Trophoblast cell (in vitro differentiated cells and primary cell): Measurements from ENCODE around the gene AMOTL1.

Experiments
- DNase-seq, 2 donors: peaks; one replicate each; pipeline ENCODE4 v3.0.0-alpha.2; 2016
- H2AFZ ChIP-seq: 2 replicates; pipeline ENCODE4 v1.6.1; 2013; ENCODE audit warnings: low read length, moderate library complexity, mild to moderate bottlenecking; ENCODE audit not compliant: insufficient read depth, poor library complexity
- H2AK5ac ChIP-seq: 2 replicates; pipeline ENCODE4 v1.6.1; 2013; ENCODE audit warnings: mild to moderate bottlenecking, low read length
- H2BK120ac ChIP-seq: 2 replicates; pipeline ENCODE4 v1.6.1; 2013; ENCODE audit warnings: low read length, mild to moderate bottlenecking, moderate library complexity; ENCODE audit not compliant: insufficient read depth, poor library complexity
- H2BK12ac ChIP-seq: 2 replicates; pipeline ENCODE4 v1.6.1; 2013; ENCODE audit warnings: mild to moderate bottlenecking, low read length, moderate library complexity
- H2BK5ac ChIP-seq: 2 replicates; pipeline ENCODE4 v1.6.1; 2013; ENCODE audit warnings: low read length, low read depth, moderate library complexity, mild to moderate bottlenecking; ENCODE audit not compliant: poor library complexity
- H3K14ac ChIP-seq: 2 replicates; pipeline ENCODE4 v1.6.1; 2013; ENCODE audit warnings: mild to moderate bottlenecking, low read length
- H3K18ac ChIP-seq: 2 replicates; pipeline ENCODE4 v1.6.1; 2013; ENCODE audit warnings: mild to moderate bottlenecking, low read length
- H3K23ac ChIP-seq: 2 replicates; pipeline ENCODE4 v1.6.1; 2013; ENCODE audit warnings: low read length
- H3K27ac ChIP-seq: 2 replicates; pipeline ENCODE4 v1.5.1; 2013; ENCODE audit warnings: low read depth, mild to moderate bottlenecking, inconsistent platforms, low read length, moderate library complexity
- H3K27me3 ChIP-seq: 2 replicates; pipeline ENCODE4 v1.6.1; 2013; ENCODE audit warnings: inconsistent platforms, mild to moderate bottlenecking, low read length, moderate library complexity; ENCODE audit not compliant: insufficient read depth
- H3K36me3 ChIP-seq, 2 experiments: 1 replicate in 1 of 2; 2 replicates in 1 of 2; pipeline ENCODE4 v1.6.1; 2013; ENCODE audit warnings: low read length in 2 of 2, mild to moderate bottlenecking in 2 of 2, moderate library complexity in 1 of 2; ENCODE audit not compliant: insufficient read depth in 2 of 2, control insufficient read depth in 1 of 2
- H3K4ac ChIP-seq: 2 replicates; pipeline ENCODE4 v1.6.1; 2013; ENCODE audit warnings: low read depth, mild to moderate bottlenecking, low read length, moderate library complexity
- H3K4me1 ChIP-seq, 2 experiments: 1 replicate in 1 of 2; 2 replicates in 1 of 2; pipeline ENCODE4 v1.6.1; 2013; ENCODE audit warnings: low read length in 2 of 2, mild to moderate bottlenecking in 2 of 2, moderate library complexity in 1 of 2; ENCODE audit not compliant: insufficient read depth in 2 of 2, control insufficient read depth in 1 of 2
- H3K4me2 ChIP-seq: 2 replicates; pipeline ENCODE4 v1.6.1; 2013; ENCODE audit warnings: inconsistent platforms, mild to moderate bottlenecking, low read length, moderate library complexity
- H3K4me3 ChIP-seq: 2 replicates; pipeline ENCODE4 v1.5.1; 2013; ENCODE audit warnings: mild to moderate bottlenecking, low read depth, low read length, inconsistent platforms
- H3K79me1 ChIP-seq: one replicate; pipeline ENCODE4 v1.6.1; 2013; ENCODE audit warnings: low read length
- H3K79me2 ChIP-seq: 2 replicates; pipeline ENCODE4 v1.6.1; 2013; ENCODE audit warnings: low read length, mild to moderate bottlenecking; ENCODE audit not compliant: control insufficient read depth, insufficient read depth, poor library complexity
- H3K9ac ChIP-seq: 2 replicates; pipeline ENCODE4 v1.6.1; 2013; ENCODE audit warnings: mild to moderate bottlenecking, low read length
- H3K9me3 ChIP-seq: 2 replicates; pipeline ENCODE4 v1.6.1; 2013; ENCODE audit warnings: low read depth, mild to moderate bottlenecking, control low read depth, inconsistent platforms, low read length; ENCODE audit not compliant: insufficient read depth
- H4K12ac ChIP-seq: 2 replicates; pipeline ENCODE4 v1.6.1; 2013; ENCODE audit warnings: low read depth, mild to moderate bottlenecking, low read length, moderate library complexity
- H4K8ac ChIP-seq: 2 replicates; pipeline ENCODE4 v1.6.1; 2013; ENCODE audit warnings: low read depth, mild to moderate bottlenecking, low read length, moderate library complexity
- H4K91ac ChIP-seq: one replicate; pipeline ENCODE4 v1.6.1; 2013; ENCODE audit warnings: low read depth, mild to moderate bottlenecking, low read length, moderate library complexity
- WGBS: extraction: QIAGEN DNeasy Blood & Tissue Kit; methylation state at CpG from one replicate; pipeline ENCODE4 v1.1.7; 2013; ENCODE audit warnings: missing lambda C conversion rate; ENCODE audit not compliant: insufficient read length, insufficient coverage; ENCODE audit errors: extremely low coverage; 5-methylcytosine and 5-hydroxymethylcytosine counted together

Gene AMOTL1

DNA sequence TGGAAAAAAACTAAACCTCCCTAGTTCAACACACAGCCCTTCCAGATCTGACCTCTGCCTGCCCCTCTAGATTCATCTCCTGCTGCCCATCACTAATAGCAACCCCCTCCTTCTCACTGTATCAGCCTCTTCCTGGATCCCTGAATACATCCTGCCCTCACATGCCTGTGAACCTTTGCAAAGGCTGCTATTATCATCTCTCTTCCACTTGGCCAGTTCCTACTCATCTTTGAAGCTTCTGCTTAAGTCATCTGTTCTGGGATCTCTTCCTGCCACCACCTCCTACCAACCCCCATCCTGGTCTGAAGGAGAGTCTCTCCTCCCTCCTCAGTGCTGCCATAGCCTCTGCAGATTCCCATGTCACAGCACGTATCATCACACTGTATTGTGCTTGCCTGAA, 38.0 kb upstream of the AMOTL1 start:
- Histone ChIP-seq H4K12ac (no peak overlapping the region), H3K79me2 (no peaks in the 10 kb centered on the region), H3K4me3 (no peak overlapping the region), H2AK5ac (no peak overlapping the region), H3K23ac (no peak overlapping the region), H3K14ac (no peak overlapping the region), H3K4me1 (peaks cover 10 to 19% of the 10 kb centered on the region in 2 experiments), H3K18ac (no peak overlapping the region), H2BK120ac (no peak overlapping the region), H2AFZ (no peak overlapping the region), H4K91ac (no peak overlapping the region), H4K8ac (no peak overlapping the region), H3K9me3 (no peaks in the 10 kb centered on the region), H3K79me1 (peaks cover 2% of the 10 kb centered on the region), H3K4me2 (no peak overlapping the region), H3K9ac (no peak overlapping the region), H3K4ac (no peak overlapping the region), H3K27me3 (no peaks in the 10 kb centered on the region), H2BK5ac (no peak overlapping the region), H3K36me3 (no peaks in the 10 kb centered on the region), H3K27ac (no peak overlapping the region), H2BK12ac (no peak overlapping the region)
- WGBS, result no CpG with 5 or more reads among the region's 1 CpG
- DNase-seq, result no peak

DNA sequence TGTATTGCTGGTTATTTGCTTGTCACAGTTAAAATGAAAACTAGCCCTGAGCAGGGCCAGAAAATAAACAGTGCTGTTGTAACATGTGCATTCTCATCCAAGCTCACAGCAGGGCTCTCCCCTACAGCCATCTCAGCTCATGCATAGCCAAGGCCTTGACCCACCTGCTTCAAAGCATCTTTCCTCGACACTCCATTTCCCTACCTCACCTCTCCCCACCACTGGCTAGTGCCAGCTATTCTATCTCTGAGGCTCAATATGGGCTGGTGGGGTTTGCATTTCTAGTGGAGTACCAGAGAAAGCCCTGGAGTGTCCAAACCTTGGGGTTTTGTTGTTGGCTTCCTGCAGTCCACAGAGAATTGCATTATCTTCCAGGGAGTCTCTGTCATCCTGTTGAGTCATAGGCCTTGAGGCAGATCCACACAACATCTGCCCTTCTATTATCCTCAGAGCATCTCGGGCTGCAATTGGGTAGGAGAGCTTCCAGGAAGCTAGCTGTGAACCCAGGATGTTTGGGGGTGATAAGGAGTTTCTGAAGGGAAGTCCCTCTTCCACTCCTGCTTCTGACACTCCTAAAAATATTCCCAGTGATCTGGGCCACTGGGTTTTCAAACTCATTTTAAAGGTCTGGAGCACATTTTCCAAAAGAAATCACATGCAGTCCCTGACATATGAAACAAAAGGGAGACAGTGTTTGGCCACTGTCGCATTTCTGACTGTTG, 36.1 kb upstream of the AMOTL1 start:
- Histone ChIP-seq H3K79me2 (no peaks in the 10 kb centered on the region), H3K27me3 (no peaks in the 10 kb centered on the region), H3K23ac (no peak overlapping the region), H4K8ac (no peak overlapping the region), H3K27ac (peak overlapping the region; percentile 60), H3K9me3 (no peaks in the 10 kb centered on the region), H3K36me3 (no peaks in the 10 kb centered on the region), H2AFZ (no peak overlapping the region), H3K14ac (no peak overlapping the region), H4K91ac (peak overlapping the region; percentile 39), H3K9ac (no peak overlapping the region), H3K18ac (no peak overlapping the region), H3K79me1 (peaks cover 4% of the 10 kb centered on the region), H3K4me1 (peaks cover 10 to 20% of the 10 kb centered on the region in 2 experiments), H2AK5ac (no peak overlapping the region), H3K4me3 (no peak overlapping the region), H2BK120ac (no peak overlapping the region), H2BK12ac (no peak overlapping the region), H3K4ac (no peak overlapping the region), H4K12ac (no peak overlapping the region), H3K4me2 (no peak overlapping the region), H2BK5ac (no peak overlapping the region)
- no CpG with 5 or more reads among the region's 3 CpGs for WGBS
- DNase-seq, result peak; percentile 28 to 66

DNA sequence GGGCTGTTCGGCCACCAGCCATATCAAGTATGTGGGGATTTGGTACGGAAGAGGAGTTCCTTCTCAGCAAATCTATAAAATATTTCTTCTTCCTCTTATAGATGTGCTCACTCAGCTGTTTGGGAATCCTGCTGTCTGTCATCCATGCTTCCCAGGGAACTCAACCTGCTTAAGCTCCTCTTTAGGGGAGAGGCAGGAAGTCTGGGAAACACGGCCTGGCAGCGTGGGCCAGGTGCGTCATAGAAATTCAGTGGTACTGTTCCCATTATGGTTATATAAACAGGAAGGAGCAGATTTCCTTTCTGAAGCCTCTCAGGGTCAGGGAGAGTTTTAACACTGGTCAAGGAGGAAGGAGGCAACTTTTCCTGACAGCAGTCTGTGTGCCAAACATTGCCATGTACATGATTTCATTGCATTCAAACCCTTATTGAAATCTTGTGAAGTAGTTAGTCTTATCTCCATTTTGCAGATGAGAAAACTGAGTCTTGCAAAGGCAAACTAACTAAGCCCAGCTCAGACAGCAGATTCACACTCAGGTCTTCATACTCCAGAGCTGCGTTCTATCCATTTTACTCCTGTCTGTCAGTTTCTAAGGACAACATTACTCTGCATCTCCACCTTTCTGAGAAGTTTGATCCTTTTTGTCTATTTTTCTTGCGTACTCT, 35.4 kb upstream of the AMOTL1 start:
- Histone ChIP-seq H2AK5ac (no peak overlapping the region), H3K36me3 (no peaks in the 10 kb centered on the region), H2BK5ac (no peak overlapping the region), H3K23ac (no peak overlapping the region), H3K4ac (no peak overlapping the region), H4K8ac (no peak overlapping the region), H2BK12ac (no peak overlapping the region), H3K79me1 (peaks cover 4% of the 10 kb centered on the region), H4K12ac (no peak overlapping the region), H3K4me3 (no peak overlapping the region), H3K4me2 (no peak overlapping the region), H3K9ac (no peak overlapping the region), H3K14ac (no peak overlapping the region), H2BK120ac (no peak overlapping the region), H3K27me3 (no peaks in the 10 kb centered on the region), H3K79me2 (no peaks in the 10 kb centered on the region), H3K18ac (no peak overlapping the region), H3K9me3 (no peaks in the 10 kb centered on the region), H3K4me1 (peaks cover 12 to 23% of the 10 kb centered on the region in 2 experiments), H4K91ac (peak overlapping the region; percentile 39), H3K27ac (peak overlapping the region; percentile 23), H2AFZ (no peak overlapping the region)
- WGBS, result no CpG with 5 or more reads among the region's 7 CpGs
- DNase-seq, result no peak

DNA sequence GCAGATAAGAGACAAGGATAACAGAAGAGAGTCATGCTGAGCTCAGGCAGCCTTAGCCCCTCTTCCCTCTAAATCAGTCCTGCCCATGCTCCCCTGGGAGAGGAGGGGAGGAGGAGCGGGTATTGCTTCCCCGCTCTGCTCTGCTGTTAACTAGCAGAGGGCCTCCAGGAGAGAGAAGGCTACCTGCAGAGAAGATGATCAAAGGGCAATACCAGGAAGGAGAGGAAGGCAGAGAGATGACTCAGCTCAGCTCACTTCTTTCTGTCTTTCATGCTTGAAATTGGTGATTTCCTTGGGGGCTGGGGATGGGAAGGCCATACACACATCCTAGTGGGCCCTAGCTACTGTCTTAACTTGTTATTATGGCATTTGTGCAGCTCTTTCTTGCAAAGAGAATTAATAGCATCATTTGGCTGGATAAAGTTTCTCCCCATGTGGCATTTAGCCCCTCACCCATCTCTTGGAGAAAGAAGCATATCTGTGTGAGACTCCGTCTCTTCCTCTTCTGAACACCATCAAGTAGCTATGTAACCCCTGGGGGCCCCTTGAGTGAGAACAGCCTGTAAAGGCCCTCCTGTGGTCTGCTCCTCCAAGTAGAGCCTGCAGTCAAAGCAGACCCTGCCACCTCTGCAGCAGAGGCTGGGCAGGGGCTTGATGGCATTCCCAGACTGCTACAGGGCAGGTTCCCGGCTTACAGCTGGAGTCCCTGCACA, 33.4 kb upstream of the AMOTL1 start:
- peak overlapping the region; percentile 15 for H2BK12ac ChIP-seq
- H4K12ac ChIP-seq, result no peak overlapping the region
- H3K4me3 ChIP-seq, result no peak overlapping the region
- peaks cover 4% of the 10 kb centered on the region for H3K79me1 ChIP-seq
- peak in 1 of 2 donors; percentile 26 for DNase-seq
- H3K9me3 ChIP-seq, result no peaks in the 10 kb centered on the region
- peak overlapping the region; percentile 24 for H3K14ac ChIP-seq
- no peak overlapping the region for H3K23ac ChIP-seq
- WGBS, result no CpG with 5 or more reads among the region's 4 CpGs
- no peak overlapping the region for H2AFZ ChIP-seq
- no peak overlapping the region for H3K9ac ChIP-seq
- H2BK5ac ChIP-seq, result no peak overlapping the region
- no peaks in the 10 kb centered on the region for H3K27me3 ChIP-seq
- H3K79me2 ChIP-seq, result no peaks in the 10 kb centered on the region
- no peak overlapping the region for H3K18ac ChIP-seq
- H3K36me3 ChIP-seq, result no peaks in the 10 kb centered on the region
- H2AK5ac ChIP-seq, result no peak overlapping the region
- H2BK120ac ChIP-seq, result peak overlapping the region; percentile 10
- H4K8ac ChIP-seq, result peak overlapping the region; percentile 15
- H3K4me2 ChIP-seq, result no peak overlapping the region
- H3K4ac ChIP-seq, result no peak overlapping the region
- peaks cover 12 to 23% of the 10 kb centered on the region in 2 experiments for H3K4me1 ChIP-seq
- peak overlapping the region; percentile 60 for H4K91ac ChIP-seq
- no peak overlapping the region for H3K27ac ChIP-seq
